Measurements from ENCODE around the gene IL1RL2. TPM values are rescaled to one million over a fixed set of nuclear protein-coding genes. Genes with fewer than 3 reads are reported as not detected.

IL1RL2 gene
- total RNA-seq, 1 experiment from 2014 or later: not detected

DNA sequence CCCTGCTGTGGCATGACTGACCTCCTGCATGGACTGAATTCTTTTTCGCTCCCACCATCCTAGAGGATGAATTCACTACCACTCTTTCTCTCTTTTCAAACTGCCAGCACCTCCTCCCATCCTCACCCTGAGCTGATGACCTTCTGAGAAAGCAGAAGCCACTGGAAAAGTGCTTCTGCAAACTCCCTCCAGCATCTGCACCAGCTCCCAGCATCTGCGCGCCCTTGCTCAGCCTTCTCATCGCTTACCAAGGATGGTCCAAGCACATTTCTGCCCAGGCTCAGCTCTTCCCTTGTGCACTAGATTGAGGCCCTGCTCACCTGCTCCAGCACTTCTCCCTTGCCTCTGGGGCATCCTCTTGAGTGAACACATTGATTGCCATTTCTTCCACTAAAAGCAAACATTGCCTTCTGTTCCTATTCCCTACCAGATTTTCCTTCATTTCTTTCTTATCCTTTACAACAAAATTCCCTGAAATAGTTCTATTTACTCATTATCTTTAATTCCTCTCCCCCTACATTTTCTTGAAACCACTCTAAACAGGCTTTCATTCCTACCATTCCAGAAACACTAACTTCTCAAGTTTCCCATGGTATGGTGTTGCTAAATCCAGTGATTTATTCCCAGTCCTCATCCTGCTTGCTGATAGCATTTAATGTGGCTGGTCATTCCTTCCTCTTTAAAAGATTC, 81.8 kb downstream of the IL1RL2 start:
- Histone ChIP-seq H2AFZ (ENCODE audit: low read length) (no peak overlapping the region), H3K4me3 (ENCODE audit: low read length) (no peak overlapping the region), H3K36me3 (ENCODE audit: insufficient read depth, low read length) (no peaks in the 10 kb centered on the region), H3K9me3 (ENCODE audit: low read length) (no peaks in the 10 kb centered on the region), H3K27me3 (ENCODE audit: low read length) (no peaks in the 10 kb centered on the region), H3K4me1 (ENCODE audit: low read length) (no peaks in the 10 kb centered on the region), H4K20me1 (ENCODE audit: insufficient read depth, low read depth, low read length) (no peaks in the 10 kb centered on the region), H3K27ac (ENCODE audit: low read length) (no peak overlapping the region), H3K79me2 (ENCODE audit: low read length) (no peaks in the 10 kb centered on the region), H3K9ac (ENCODE audit: low read length) (no peak overlapping the region), H3K4me2 (ENCODE audit: low read depth, low read length, poor library complexity, severe bottlenecking) (no peak overlapping the region), H3K9me2 (replicated peaks; ENCODE audit: insufficient read depth, low read length) (no peaks in the 10 kb centered on the region)
- no peak for DNase-seq

DNA sequence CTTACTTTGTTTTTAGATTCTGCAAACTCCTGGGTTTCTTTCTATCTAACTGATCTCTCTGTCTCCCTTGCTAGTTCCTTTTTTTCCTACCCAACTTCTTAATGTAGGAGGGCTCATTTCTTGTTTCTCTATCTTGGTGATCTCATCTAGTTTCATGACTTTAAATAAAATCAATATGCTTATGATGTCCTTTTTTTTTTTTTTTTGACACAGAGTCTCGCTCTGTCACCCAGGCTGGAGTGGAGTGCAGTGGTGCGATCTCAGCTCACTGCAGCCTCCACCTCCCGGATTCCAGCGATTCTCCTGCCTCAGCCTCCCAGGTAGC, 82.3 kb downstream of the IL1RL2 start:
- Histone ChIP-seq H3K9ac (ENCODE audit: low read length) (no peak overlapping the region), H3K27me3 (ENCODE audit: low read length) (no peaks in the 10 kb centered on the region), H2AFZ (ENCODE audit: low read length) (no peak overlapping the region), H3K27ac (ENCODE audit: low read length) (no peak overlapping the region), H3K9me2 (replicated peaks; ENCODE audit: insufficient read depth, low read length) (no peaks in the 10 kb centered on the region), H3K4me2 (ENCODE audit: low read depth, low read length, poor library complexity, severe bottlenecking) (no peak overlapping the region), H3K4me3 (ENCODE audit: low read length) (no peak overlapping the region), H3K4me1 (ENCODE audit: low read length) (no peaks in the 10 kb centered on the region), H4K20me1 (ENCODE audit: insufficient read depth, low read depth, low read length) (no peaks in the 10 kb centered on the region), H3K9me3 (ENCODE audit: low read length) (no peaks in the 10 kb centered on the region), H3K36me3 (ENCODE audit: insufficient read depth, low read length) (no peaks in the 10 kb centered on the region), H3K79me2 (ENCODE audit: low read length) (no peaks in the 10 kb centered on the region)
- DNase-seq: no peak

- H3K4me3 ChIP-seq (ENCODE audit: low read length): no peak overlapping the region
- no peak overlapping the region for H3K9ac ChIP-seq (ENCODE audit: low read length)
- H3K27ac ChIP-seq (ENCODE audit: low read length): no peak overlapping the region
- H2AFZ ChIP-seq (ENCODE audit: low read length): no peak overlapping the region
- DNase-seq: no peak
- no peaks in the 10 kb centered on the region for H3K36me3 ChIP-seq (ENCODE audit: insufficient read depth, low read length)
- H4K20me1 ChIP-seq (ENCODE audit: insufficient read depth, low read depth, low read length): no peaks in the 10 kb centered on the region
- no peaks in the 10 kb centered on the region for H3K4me1 ChIP-seq (ENCODE audit: low read length)
- no peak overlapping the region for H3K4me2 ChIP-seq (ENCODE audit: low read depth, low read length, poor library complexity, severe bottlenecking)
- H3K9me2 ChIP-seq (replicated peaks; ENCODE audit: insufficient read depth, low read length): no peaks in the 10 kb centered on the region
- no peaks in the 10 kb centered on the region for H3K27me3 ChIP-seq (ENCODE audit: low read length)
- H3K9me3 ChIP-seq (ENCODE audit: low read length): no peaks in the 10 kb centered on the region
- no peaks in the 10 kb centered on the region for H3K79me2 ChIP-seq (ENCODE audit: low read length)
These were observed 85.0 kb downstream of the IL1RL2 start for GRCh38 chr2:102271844-102272243.

DNA sequence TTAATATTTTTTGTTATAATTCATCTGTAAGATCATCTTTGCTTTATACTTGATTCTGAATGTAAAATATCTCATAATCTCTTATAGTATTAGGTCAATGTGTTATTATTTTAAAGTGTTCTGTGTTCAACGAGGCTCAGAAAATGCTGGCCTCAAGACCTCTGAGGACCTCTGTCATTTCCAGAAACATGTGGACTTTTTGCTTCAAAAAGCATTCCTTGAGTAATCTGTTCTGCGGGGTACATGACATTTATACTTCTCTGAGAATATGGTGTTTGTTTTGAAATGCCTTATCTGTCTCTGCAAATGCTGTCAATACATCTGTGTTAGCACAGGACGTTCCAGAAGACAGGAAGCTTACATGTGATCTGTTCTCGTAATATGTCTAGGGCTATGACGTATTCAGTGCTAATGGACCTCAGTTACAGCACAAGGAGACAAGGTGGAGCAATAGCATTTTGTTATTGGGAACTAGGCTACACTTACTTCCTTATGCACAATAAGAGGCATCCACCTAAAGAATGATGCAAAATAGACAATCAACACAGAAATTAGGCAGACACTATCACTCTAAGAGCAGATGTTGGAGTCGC, 86.9 kb downstream of the IL1RL2 start:
- no peak for DNase-seq
- no peaks in the 10 kb centered on the region for H3K79me2 ChIP-seq (ENCODE audit: low read length)
- H3K27ac ChIP-seq (ENCODE audit: low read length): no peak overlapping the region
- H3K9me2 ChIP-seq (replicated peaks; ENCODE audit: insufficient read depth, low read length): no peaks in the 10 kb centered on the region
- H3K9me3 ChIP-seq (ENCODE audit: low read length): no peaks in the 10 kb centered on the region
- H3K36me3 ChIP-seq (ENCODE audit: insufficient read depth, low read length): no peaks in the 10 kb centered on the region
- H3K4me1 ChIP-seq (ENCODE audit: low read length): no peaks in the 10 kb centered on the region
- no peaks in the 10 kb centered on the region for H4K20me1 ChIP-seq (ENCODE audit: insufficient read depth, low read depth, low read length)
- H3K27me3 ChIP-seq (ENCODE audit: low read length): no peaks in the 10 kb centered on the region
- no peak overlapping the region for H3K4me2 ChIP-seq (ENCODE audit: low read depth, low read length, poor library complexity, severe bottlenecking)
- no peak overlapping the region for H3K4me3 ChIP-seq (ENCODE audit: low read length)
- no peak overlapping the region for H2AFZ ChIP-seq (ENCODE audit: low read length)
- H3K9ac ChIP-seq (ENCODE audit: low read length): no peak overlapping the region

DNA sequence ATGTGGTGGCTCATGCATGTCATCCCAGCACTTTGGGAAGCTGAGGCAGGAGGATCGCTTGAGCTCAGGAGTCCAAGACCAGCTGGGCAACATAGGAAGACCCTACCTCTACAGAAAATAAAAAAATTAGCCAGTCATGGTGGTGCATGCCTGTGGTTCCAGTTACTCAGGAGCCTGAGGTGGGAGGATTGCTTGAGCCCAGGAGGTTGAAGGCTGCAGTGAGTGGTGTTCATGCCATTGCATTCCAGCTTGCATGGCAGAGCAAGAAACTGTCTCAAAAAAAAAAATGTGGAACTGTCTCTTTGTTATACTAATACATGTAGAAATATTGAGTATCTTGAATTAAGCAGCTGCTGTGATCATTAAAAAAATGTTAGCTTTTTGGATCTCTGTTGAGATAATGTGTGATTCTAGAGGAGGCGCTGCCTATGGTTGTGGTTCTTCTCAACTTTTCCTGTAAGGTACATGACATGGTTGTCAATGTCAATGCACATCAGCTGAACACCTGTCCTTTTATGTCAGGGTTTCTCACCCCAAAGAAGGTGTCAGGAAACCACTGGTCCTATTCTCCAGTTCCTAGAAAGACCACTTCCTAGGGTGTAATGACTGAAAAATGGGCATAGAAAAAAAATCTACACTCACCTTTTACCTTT, 89.9 kb downstream of the IL1RL2 start:
- H3K27ac ChIP-seq (ENCODE audit: low read length): no peak overlapping the region
- no peak for DNase-seq
- no peak overlapping the region for H3K4me2 ChIP-seq (ENCODE audit: low read depth, low read length, poor library complexity, severe bottlenecking)
- H3K9ac ChIP-seq (ENCODE audit: low read length): no peak overlapping the region
- no peak overlapping the region for H3K4me3 ChIP-seq (ENCODE audit: low read length)
- H3K36me3 ChIP-seq (ENCODE audit: insufficient read depth, low read length): no peaks in the 10 kb centered on the region
- no peaks in the 10 kb centered on the region for H3K9me2 ChIP-seq (replicated peaks; ENCODE audit: insufficient read depth, low read length)
- no peak overlapping the region for H2AFZ ChIP-seq (ENCODE audit: low read length)
- no peaks in the 10 kb centered on the region for H3K27me3 ChIP-seq (ENCODE audit: low read length)
- H4K20me1 ChIP-seq (ENCODE audit: insufficient read depth, low read depth, low read length): no peaks in the 10 kb centered on the region
- H3K4me1 ChIP-seq (ENCODE audit: low read length): no peaks in the 10 kb centered on the region
- no peaks in the 10 kb centered on the region for H3K79me2 ChIP-seq (ENCODE audit: low read length)
- no peaks in the 10 kb centered on the region for H3K9me3 ChIP-seq (ENCODE audit: low read length)

- no peaks in the 10 kb centered on the region for H4K20me1 ChIP-seq (ENCODE audit: insufficient read depth, low read depth, low read length)
- no peaks in the 10 kb centered on the region for H3K36me3 ChIP-seq (ENCODE audit: insufficient read depth, low read length)
- no peaks in the 10 kb centered on the region for H3K79me2 ChIP-seq (ENCODE audit: low read length)
- no peak overlapping the region for H3K4me3 ChIP-seq (ENCODE audit: low read length)
- no peak overlapping the region for H3K4me2 ChIP-seq (ENCODE audit: low read depth, low read length, poor library complexity, severe bottlenecking)
- no peaks in the 10 kb centered on the region for H3K9me3 ChIP-seq (ENCODE audit: low read length)
- H3K9ac ChIP-seq (ENCODE audit: low read length): no peak overlapping the region
- no peaks in the 10 kb centered on the region for H3K9me2 ChIP-seq (replicated peaks; ENCODE audit: insufficient read depth, low read length)
- no peak overlapping the region for H3K27ac ChIP-seq (ENCODE audit: low read length)
- H3K27me3 ChIP-seq (ENCODE audit: low read length): no peaks in the 10 kb centered on the region
- H2AFZ ChIP-seq (ENCODE audit: low read length): no peak overlapping the region
- no peak for DNase-seq
- no peaks in the 10 kb centered on the region for H3K4me1 ChIP-seq (ENCODE audit: low read length)
These were observed 90.4 kb downstream of the IL1RL2 start for GRCh38 chr2:102277202-102277700.

- no peak overlapping the region for H3K27ac ChIP-seq (ENCODE audit: low read length)
- no peak overlapping the region for H3K4me3 ChIP-seq (ENCODE audit: low read length)
These were observed 92.0 kb downstream of the IL1RL2 start for GRCh38 chr2:102278720-102279390.

GRCh38 chr2:102279391-102279735, 92.5 kb downstream of the IL1RL2 start:
- no peak overlapping the region for H3K27ac ChIP-seq (ENCODE audit: low read length)
- no peak overlapping the region for H2AFZ ChIP-seq (ENCODE audit: low read length)
- H3K79me2 ChIP-seq (ENCODE audit: low read length): no peaks in the 10 kb centered on the region

More at GRCh38 chr2:102278720-102279390, 92.0 kb downstream of the IL1RL2 start:
- Histone ChIP-seq H3K4me2 (ENCODE audit: low read depth, low read length, poor library complexity, severe bottlenecking) (no peak overlapping the region), H3K36me3 (ENCODE audit: insufficient read depth, low read length) (no peaks in the 10 kb centered on the region), H3K79me2 (ENCODE audit: low read length) (no peaks in the 10 kb centered on the region), H3K4me1 (ENCODE audit: low read length) (no peaks in the 10 kb centered on the region), H3K9me3 (ENCODE audit: low read length) (no peaks in the 10 kb centered on the region), H2AFZ (ENCODE audit: low read length) (no peak overlapping the region), H3K9me2 (replicated peaks; ENCODE audit: insufficient read depth, low read length) (no peaks in the 10 kb centered on the region), H3K9ac (ENCODE audit: low read length) (no peak overlapping the region), H4K20me1 (ENCODE audit: insufficient read depth, low read depth, low read length) (no peaks in the 10 kb centered on the region), H3K27me3 (ENCODE audit: low read length) (no peaks in the 10 kb centered on the region)
- no peak for DNase-seq

More at GRCh38 chr2:102279391-102279735, 92.5 kb downstream of the IL1RL2 start:
- Histone ChIP-seq H4K20me1 (ENCODE audit: insufficient read depth, low read depth, low read length) (no peaks in the 10 kb centered on the region), H3K4me2 (ENCODE audit: low read depth, low read length, poor library complexity, severe bottlenecking) (no peak overlapping the region), H3K27me3 (ENCODE audit: low read length) (no peaks in the 10 kb centered on the region), H3K9ac (ENCODE audit: low read length) (no peak overlapping the region), H3K9me3 (ENCODE audit: low read length) (no peaks in the 10 kb centered on the region), H3K9me2 (replicated peaks; ENCODE audit: insufficient read depth, low read length) (no peaks in the 10 kb centered on the region), H3K36me3 (ENCODE audit: insufficient read depth, low read length) (no peaks in the 10 kb centered on the region), H3K4me3 (ENCODE audit: low read length) (no peak overlapping the region), H3K4me1 (ENCODE audit: low read length) (no peaks in the 10 kb centered on the region)
- no peak for DNase-seq

Data from Karpas-422 (cell line).